NCI-H345 (cell line): Measurements from ENCODE around the gene TCAP.
"Not testable (repeated sequence)": the region's sequence is repeated elsewhere in the genome, so short reads cannot be mapped to it uniquely, and the experiment has no call there.

Experiments used
- DNase-seq: peaks from one replicate; lab custom pipeline; 2025; lab: John Stamatoyannopoulos, UW

TCAP gene

DNA sequence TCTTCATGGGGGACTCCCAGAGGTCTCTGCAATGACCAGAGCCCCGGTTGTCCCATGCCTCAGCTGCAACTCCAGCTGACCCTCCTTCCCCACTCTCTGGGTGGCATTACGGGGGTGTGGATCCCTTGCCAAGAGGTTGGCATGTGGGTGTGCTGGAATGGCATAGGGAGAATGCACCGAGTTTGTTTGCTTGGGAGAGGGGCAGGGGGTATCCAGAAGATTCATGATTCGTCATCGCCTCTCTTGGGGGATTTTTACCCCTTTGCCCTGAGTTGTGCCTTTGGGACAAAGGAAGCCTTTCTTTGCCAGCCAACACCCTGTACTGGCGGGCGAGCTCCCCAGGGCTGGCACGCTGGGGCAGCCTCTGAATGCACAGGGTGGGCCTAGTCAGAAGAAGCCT, 41.2 kb downstream of the TCAP start:
- no peak for DNase-seq

DNA sequence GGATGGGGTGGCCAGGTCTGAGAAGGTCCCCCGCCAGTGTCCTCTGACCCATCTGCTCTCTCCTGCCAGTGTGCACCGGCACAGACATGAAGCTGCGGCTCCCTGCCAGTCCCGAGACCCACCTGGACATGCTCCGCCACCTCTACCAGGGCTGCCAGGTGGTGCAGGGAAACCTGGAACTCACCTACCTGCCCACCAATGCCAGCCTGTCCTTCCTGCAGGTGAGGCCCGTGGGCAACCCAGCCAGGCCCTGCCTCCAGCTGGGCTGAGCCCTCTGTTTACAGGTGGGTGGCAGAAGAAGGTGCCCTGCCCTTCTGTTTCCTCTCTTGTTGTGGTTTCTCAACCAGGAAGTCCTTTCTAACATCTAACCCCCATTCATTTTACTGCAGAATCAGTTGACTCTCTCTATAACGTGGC, 41.8 kb downstream of the TCAP start:
- no peak for DNase-seq

DNA sequence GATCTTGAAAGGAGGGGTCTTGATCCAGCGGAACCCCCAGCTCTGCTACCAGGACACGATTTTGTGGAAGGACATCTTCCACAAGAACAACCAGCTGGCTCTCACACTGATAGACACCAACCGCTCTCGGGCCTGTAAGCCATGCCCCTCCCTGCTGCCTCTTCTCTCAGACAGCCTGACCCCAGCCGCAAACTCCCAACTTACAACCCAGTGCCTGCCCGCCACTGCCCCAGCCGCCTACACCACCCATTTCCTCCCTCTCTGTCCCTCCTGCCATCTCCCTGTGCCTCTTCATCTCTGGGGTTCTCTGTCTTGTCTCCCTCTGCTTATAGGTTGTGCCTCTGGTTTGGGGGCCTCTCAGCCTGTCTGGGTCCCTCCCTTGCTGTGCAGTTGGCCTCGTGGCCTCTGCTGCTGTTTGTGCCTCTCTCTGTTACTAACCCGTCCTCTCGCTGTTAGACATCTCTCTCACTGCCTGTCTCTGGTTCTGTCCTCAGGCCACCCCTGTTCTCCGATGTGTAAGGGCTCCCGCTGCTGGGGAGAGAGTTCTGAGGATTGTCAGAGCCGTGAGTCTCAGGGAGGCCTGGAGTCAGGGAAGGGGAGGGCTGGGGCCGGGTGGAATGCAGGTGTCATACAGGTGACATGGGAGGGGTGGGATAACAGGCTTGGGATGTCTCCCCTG, 44.3 kb downstream of the TCAP start:
- no peak for DNase-seq

DNA sequence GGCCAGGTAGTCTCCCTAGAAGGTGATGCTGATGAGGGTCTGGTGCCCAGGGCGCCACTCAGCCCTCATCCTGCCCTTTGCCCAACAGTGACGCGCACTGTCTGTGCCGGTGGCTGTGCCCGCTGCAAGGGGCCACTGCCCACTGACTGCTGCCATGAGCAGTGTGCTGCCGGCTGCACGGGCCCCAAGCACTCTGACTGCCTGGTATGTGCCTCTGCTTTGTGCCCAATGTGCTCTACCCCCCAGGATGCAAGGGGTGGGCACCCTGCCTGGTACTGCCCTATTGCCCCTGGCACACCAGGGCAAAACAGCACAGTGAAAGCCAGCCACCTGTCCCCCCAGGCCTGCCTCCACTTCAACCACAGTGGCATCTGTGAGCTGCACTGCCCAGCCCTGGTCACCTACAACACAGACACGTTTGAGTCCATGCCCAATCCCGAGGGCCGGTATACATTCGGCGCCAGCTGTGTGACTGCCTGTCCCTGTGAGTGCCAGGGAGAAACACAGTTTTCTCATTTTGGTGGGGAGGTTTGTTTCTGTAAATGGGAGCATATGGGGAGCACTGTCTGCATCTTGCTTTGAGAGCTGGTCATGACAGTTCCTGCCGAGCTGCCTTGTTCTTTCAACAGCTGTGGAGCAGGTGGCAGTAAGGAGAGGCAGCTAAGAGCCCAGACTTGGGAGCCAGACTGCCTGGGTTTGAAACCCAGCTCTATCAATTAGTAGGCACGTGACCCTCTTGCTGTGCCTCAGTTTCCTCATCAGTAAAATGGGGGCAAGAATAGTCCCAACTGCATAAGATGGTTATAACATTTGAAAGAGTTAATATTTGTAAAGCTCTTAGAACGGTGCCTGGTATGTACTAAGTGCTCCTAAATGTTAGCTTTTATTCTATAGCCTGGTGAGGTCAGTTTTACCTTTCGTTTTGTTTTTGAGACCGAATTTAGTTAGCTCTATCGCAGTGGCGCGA, 45.1 kb downstream of the TCAP start:
- DNase-seq, result no peak

DNA sequence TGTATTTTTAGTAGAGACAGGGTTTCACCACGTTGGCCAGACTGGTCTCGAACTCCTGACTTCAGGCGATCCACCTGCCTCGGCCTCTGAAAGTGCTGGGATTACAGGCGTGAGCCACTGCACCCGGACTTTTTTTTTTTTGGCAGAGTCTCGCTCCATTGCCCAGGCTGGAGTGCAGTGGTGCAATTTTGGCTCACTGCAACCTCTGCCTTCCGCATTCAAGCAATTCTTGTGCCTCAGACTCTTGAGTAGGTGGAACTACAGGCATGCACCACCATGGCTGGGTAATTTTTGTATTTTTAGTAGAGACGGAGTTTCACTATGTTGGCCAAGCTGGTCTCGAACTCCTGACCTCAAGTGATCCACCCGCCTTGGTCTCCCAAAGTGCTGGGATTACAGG, 45.9 kb downstream of the TCAP start:
- DNase-seq, result not testable (repeated sequence)

DNA sequence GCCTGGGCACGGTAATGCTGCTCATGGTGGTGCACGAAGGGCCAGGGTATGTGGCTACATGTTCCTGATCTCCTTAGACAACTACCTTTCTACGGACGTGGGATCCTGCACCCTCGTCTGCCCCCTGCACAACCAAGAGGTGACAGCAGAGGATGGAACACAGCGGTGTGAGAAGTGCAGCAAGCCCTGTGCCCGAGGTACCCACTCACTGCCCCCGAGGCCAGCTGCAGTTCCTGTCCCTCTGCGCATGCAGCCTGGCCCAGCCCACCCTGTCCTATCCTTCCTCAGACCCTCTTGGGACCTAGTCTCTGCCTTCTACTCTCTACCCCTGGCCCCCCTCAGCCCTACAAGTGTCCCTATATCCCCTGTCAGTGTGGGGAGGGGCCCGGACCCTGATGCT, 46.7 kb downstream of the TCAP start:
- DNase-seq, result no peak

DNA sequence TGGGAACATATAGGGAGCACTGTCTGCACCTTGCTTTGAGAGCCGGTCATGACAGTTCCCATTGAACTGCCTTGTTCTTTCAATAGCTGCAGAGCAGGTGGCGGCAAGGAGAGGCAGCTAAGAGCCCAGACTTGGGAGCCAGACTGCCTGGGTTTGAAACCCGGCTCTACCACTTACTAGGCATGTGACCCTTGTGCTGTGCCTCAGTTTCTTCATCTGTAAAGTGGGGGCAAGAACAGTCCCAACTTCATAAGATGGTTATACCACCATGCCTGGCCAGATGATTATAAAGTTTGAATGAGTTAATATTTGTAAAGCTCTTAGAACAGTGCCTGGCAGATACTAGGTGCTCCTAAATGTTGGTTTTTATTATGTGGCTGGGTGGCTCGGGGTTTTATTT, 49.1 kb downstream of the TCAP start:
- DNase-seq, result no peak

DNA sequence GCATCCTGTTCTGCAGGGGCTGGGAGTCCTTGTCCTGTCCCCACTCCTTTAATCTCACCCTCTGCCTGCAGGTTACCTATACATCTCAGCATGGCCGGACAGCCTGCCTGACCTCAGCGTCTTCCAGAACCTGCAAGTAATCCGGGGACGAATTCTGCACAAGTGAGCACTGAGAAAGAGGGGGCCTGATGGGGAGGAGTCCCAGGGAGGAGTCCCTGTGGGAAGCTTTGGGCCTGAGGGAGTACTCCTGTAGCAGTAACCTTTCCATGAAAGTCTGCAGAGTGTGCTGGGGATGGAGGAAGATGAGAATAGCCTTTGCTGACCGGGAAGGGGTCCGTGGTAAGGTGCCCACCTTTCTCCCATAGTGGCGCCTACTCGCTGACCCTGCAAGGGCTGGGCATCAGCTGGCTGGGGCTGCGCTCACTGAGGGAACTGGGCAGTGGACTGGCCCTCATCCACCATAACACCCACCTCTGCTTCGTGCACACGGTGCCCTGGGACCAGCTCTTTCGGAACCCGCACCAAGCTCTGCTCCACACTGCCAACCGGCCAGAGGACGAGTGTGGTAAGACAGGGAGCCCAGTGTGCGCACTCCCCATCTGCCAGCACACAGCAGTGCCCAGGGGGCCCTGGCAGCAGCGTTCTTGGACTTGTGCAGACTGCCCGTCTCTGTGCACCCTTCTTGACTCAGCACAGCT, 50.4 kb downstream of the TCAP start:
- no peak for DNase-seq
